Right ventricle myocardium inferior (tissue), 1 donor: Measurements from ENCODE around the gene ADAM12. TPM values are rescaled to one million over a fixed set of nuclear protein-coding genes. Genes with fewer than 3 reads are reported as not detected.

Experiments used
- ATAC-seq: fragments of 200-7000 bp; cut with Tn5 transposase; one replicate; pipeline ENCODE4 v1.9.1; 2020; ENCODE audit warnings: mild to moderate bottlenecking, moderate library complexity
- DNase-seq: peaks from one replicate; pipeline ENCODE4 v3.0.0; 2021; ENCODE audit errors: missing footprints
- intact Hi-C: fragments of 100-400 bp; cut with DNase I; formaldehyde crosslinking; loops from one replicate; pipeline ENCODE4 v1.11.0; 2022
- total RNA-seq: library from RNA; stranded (reverse); fragmentation: NEBNext Ultra II Directional; extraction: Animal tissue kit (Norgen Biotek cat#: 25700); gene quantifications from one replicate; pipeline ENCODE4 v1.2.1, GENCODE V29; 2021
- donor health status: DM: no; HTN: yes; CAD: no; lungs with severe emphysema.

Gene ADAM12
- total RNA-seq, 1 donor from 2014 or later = 0.35 TPM

DNA sequence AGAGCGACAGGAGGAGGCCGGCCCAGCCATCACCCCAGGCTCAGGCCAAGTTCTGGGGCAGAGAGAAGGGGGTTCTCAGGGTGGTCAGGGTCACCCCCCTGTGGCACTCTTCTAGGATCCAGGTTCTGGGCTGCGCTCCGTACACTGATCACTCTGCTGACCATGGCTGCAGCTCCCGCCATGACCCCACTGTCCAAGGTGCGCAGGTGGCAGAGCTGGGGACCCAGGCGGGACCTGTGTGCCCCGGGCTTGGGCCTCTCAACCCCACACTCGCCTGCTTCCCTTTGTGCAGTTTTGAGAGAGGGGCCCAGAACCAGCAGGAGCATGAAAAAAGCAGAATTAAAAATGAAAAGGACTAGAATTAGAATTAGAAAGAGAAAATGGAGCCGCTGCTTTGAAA lies 264.8 kb downstream of the ADAM12 start:
- DNase-seq = no peak

GRCh38 chr10:126122881-126123280 lies 265.4 kb downstream of the ADAM12 start:
- no peak for ATAC-seq
- DNase-seq = no peak
- intact Hi-C loops = no loop called here

More for the DNA sequence above, 264.8 kb downstream of the ADAM12 start:
- ATAC-seq = no peak
- intact Hi-C loops = no loop called here

GRCh38 chr10:126119599-126119998 lies 268.7 kb downstream of the ADAM12 start:
- intact Hi-C loops = no loop called here
- ATAC-seq (no peak), DNase-seq (no peak)

DNA sequence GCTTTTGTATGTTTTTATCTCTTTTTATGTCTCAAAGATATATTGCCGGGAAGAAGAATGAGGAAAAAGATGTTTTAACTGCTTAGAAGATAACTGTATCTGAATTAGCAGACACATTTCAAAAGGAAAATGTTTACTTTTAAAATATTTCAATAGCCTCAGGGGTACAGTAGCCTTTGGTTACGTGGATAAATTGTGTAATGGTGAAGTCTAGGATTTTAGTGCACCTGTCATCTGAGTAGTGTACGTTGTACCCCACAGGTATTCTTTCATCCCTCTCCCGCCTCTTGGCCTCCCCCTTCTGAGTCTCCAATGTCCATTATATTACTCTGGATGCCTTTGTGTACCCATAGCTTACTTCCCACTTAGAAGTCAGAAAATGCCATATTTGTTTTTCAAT lies 269.8 kb downstream of the ADAM12 start:
- no peak for ATAC-seq

DNA sequence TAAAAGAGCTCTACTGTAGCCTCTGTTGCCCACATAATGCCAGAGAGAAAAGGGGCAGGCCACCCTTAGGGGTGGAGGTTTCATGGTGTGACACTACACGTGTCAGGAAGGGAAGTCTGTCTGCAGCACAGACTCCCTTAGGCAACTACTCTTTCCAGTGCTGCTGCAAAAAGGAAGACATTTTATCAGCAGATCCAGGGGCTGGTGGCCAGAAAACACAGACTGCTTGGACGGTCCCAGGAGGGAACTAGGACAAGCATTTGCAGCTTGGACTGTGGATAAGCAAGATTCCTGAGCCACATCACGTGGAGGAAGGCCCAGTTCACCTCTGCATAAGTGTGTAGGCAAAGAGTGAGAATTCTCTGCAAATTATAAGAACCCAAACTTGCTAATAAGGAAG lies 271.1 kb downstream of the ADAM12 start:
- DNase-seq = no peak
- no peak for ATAC-seq
- intact Hi-C loops = no loop called here

More for the DNA sequence above, 269.8 kb downstream of the ADAM12 start:
- intact Hi-C loops = no loop called here
- no peak for DNase-seq

GRCh38 chr10:126115886-126116285 lies 272.4 kb downstream of the ADAM12 start:
- no peak for DNase-seq
- intact Hi-C loops = no loop called here
- no peak for ATAC-seq

GRCh38 chr10:126114884-126115555 lies 273.3 kb downstream of the ADAM12 start:
- ATAC-seq (no peak), DNase-seq (no peak)
- intact Hi-C loops = no loop called here

GRCh38 chr10:126111516-126111915 lies 276.8 kb downstream of the ADAM12 start:
- DNase-seq (no peak), ATAC-seq (no peak)
- intact Hi-C loops = no loop called here

GRCh38 chr10:126110489-126111180 lies 277.6 kb downstream of the ADAM12 start:
- DNase-seq = no peak
- ATAC-seq = peak; percentile 72
- intact Hi-C loops = no loop called here

DNA sequence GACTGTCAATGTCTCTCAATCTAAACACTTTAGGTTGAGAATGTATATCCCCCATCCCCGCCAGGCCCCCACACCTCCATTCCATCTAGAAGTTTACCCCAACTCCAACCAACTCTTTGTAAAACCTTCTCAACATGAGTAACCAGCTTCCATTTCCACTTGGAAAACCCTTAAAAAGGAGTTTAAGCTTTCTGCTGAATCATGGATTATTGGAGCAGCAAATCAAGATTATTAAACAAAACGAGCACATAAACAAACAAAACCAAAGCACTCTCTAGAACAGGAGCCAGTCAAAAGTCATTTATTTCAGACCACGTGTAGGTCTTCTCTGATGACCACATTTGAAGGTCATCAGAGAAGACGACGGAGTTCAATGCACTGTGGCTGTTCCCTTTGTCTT lies 278.4 kb downstream of the ADAM12 start:
- no peak for DNase-seq
- intact Hi-C loops = no loop called here
- no peak for ATAC-seq

DNA sequence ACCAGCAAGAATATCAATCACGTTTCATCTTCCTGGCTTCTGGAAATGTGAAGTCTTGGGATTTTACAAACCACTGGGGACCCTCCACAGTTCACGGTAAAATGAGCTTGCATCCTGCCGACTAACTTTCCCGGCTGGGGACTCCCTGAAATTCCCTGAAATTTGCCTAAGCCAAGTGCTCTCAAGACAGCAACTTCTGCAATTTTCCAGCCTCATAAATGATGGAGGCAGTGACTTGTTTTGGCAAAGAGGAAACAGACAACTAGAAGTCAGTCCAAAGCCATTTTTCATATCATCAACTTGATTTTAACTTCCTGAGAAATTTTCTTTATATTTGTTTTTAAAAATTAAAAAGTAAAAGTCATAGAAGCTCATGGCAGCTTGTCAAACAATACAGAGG lies 279.6 kb downstream of the ADAM12 start:
- no peak for DNase-seq
- intact Hi-C loops = no loop called here
- no peak for ATAC-seq

DNA sequence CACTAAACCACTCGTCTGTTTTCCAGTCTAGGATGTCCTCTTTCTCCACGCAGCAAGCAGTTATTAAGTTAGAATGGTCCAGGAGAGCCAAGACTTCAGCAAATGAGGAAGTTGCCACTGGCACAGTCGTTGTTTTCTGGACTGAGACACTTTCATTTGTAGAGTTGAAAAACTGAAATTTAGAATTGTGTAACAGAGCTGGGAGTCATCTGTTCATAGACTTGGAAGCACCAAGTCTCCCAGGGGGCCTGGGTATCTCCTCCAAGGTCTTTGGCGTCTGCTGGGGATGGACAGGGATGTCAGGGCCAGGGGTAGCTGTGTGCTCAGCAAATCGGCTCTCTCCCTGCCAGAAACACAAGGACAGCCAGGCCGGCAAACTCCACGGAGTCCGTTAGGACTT lies 283.5 kb downstream of the ADAM12 start:
- ATAC-seq (peak; percentile 91), DNase-seq (peak; percentile 74)
- intact Hi-C loops = loop anchor here (5.0 kb wide), 1 partner anchor 42 kb away; no protein-coding TSS in a partner anchor

- ATAC-seq (no peak), DNase-seq (no peak)
- intact Hi-C loops = loop anchor here (5.0 kb wide), 1 partner anchor 40 kb away; no protein-coding TSS in a partner anchor
Measured at GRCh38 chr10:126102636-126103035, 285.6 kb downstream of the ADAM12 start.

GRCh38 chr10:126101736-126102135 lies 286.5 kb downstream of the ADAM12 start:
- ATAC-seq = no peak
- intact Hi-C loops = loop anchor here (5.0 kb wide), 1 partner anchor 39 kb away; no protein-coding TSS in a partner anchor

GRCh38 chr10:126101325-126101724 lies 287.0 kb downstream of the ADAM12 start:
- intact Hi-C loops = loop anchor here (5.0 kb wide), 1 partner anchor 39 kb away; no protein-coding TSS in a partner anchor
- DNase-seq (no peak), ATAC-seq (no peak)

More at GRCh38 chr10:126101736-126102135, 286.5 kb downstream of the ADAM12 start:
- DNase-seq = no peak

DNA sequence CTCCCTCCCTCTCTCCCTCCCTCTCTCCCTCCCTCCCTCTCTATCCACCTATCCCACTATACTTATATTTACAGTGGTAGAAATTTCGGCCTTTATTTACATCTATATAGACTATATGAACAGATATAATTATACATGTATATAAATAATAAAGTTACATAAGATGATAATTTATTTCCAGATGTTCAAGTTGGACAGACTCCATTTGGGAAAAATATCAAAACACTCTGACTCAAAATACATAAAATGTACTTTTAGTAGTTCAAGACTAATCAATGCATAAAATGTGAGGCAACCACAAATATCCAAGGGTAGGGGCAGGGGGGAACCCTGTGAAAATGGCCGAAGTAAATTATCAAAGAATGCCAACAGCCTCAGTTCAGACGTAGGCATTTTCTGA lies 288.9 kb downstream of the ADAM12 start:
- ATAC-seq = no peak
- intact Hi-C loops = no loop called here
- DNase-seq = no peak

DNA sequence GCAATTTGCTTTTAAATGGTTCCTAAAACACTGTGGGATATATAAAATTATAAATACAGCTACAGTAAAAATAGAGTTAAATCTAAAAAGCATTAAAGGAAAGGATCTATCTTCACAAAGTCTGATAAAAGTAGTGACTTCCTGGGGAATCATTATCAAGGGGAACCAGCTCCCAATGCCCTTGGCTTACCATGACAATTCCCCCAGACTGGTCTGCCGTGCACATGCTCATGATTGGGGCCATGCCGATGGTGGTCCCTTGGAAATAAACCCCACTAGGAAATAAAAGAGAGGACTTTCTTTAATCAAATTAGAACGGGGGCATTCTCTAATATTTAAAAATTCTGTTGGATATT lies 290.1 kb downstream of the ADAM12 start:
- ATAC-seq = no peak
- intact Hi-C loops = no loop called here
- no peak for DNase-seq

- ATAC-seq (no peak), DNase-seq (no peak)
- intact Hi-C loops = no loop called here
Measured at GRCh38 chr10:126097558-126098225, 290.6 kb downstream of the ADAM12 start.

DNA sequence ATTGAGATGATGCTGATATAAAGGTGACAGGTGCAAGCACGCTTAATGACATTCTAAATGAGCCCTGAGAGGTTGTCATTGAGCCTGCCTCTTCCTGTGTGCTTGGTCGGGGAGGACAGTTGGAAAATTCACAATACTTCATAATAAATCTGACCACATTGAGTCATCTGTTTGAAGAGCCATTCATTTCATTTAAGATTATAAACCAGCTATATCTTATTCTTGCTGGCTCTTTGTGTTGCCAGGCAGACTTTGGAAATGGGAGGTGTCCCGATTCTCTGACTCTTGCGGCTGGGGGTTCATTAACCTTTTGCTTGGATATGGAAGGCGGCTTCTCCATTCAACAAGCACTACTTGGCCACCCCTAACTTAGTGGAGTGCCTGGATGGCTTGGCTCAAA lies 293.7 kb downstream of the ADAM12 start:
- ATAC-seq (no peak), DNase-seq (no peak)
- intact Hi-C loops = no loop called here
